Activated T-cell treated with anti-CD3 and anti-CD28 coated beads, Interleukin-2, amount 50 U/mL, for 4 hours (primary cell): ENCODE measurements around the gene MMP15. TPM values are rescaled to one million over a fixed set of nuclear protein-coding genes. Genes with fewer than 3 reads are reported as not detected.

ENCODE experiments used
- ATAC-seq, 2 donors: fragments of 200-7000 bp; cut with Tn5 transposase; one replicate each; pipeline ENCODE4 v1.10.0; 2021
- DNase-seq: peaks from one replicate; pipeline ENCODE4 v3.0.0-alpha.2; 2020
- H3K27me3 Mint-ChIP-seq: one replicate; pipeline ENCODE4 v1.8.0; 2021; ENCODE audit warnings: low read depth, mixed read lengths
- H3K36me3 Mint-ChIP-seq: one replicate; pipeline ENCODE4 v1.8.0; 2022; ENCODE audit warnings: mixed read lengths; ENCODE audit not compliant: insufficient read depth
- H3K4me1 Mint-ChIP-seq: one replicate; pipeline ENCODE4 v1.8.0; 2021; ENCODE audit warnings: low read depth, mixed read lengths
- H3K4me3 Mint-ChIP-seq: one replicate; pipeline ENCODE4 v1.8.0; 2021; ENCODE audit warnings: mild to moderate bottlenecking, moderate library complexity, mixed read lengths
- H3K9me3 Mint-ChIP-seq: one replicate; pipeline ENCODE4 v1.8.0; 2021; ENCODE audit warnings: mixed read lengths
- total RNA-seq, 3 donors: library from RNA; stranded (reverse); gene quantifications; one replicate each; pipeline ENCODE4 v1.2.1, GENCODE V29; 2021

The MMP15 gene
- total RNA-seq, 3 donors from 2014 or later = 0.76 to 1.0 (median 0.95) TPM

GRCh38 chr16:58031016-58031800 lies 5.7 kb downstream of the MMP15 start:
- ATAC-seq (no peak), DNase-seq (no peak)
- Mint-ChIP-seq H3K27me3 (peaks cover 10% of the 10 kb centered on the region), H3K4me1 (no peaks in the 10 kb centered on the region), H3K9me3 (no peaks in the 10 kb centered on the region), H3K4me3 (no peak overlapping the region), H3K36me3 (no peaks in the 10 kb centered on the region)

GRCh38 chr16:58032710-58033293 lies 7.2 kb downstream of the MMP15 start:
- DNase-seq = no peak
- Mint-ChIP-seq H3K4me1 (no peaks in the 10 kb centered on the region), H3K27me3 (peaks cover 10% of the 10 kb centered on the region), H3K4me3 (no peak overlapping the region), H3K9me3 (no peaks in the 10 kb centered on the region), H3K36me3 (no peaks in the 10 kb centered on the region)
- ATAC-seq = no peak

GRCh38 chr16:58034128-58034685 lies 8.7 kb downstream of the MMP15 start:
- DNase-seq (no peak), ATAC-seq (no peak)
- H3K36me3 Mint-ChIP-seq = no peaks in the 10 kb centered on the region
- no peaks in the 10 kb centered on the region for H3K4me1 Mint-ChIP-seq
- H3K9me3 Mint-ChIP-seq = no peaks in the 10 kb centered on the region
- peaks cover 3% of the 10 kb centered on the region for H3K27me3 Mint-ChIP-seq
- no peak overlapping the region for H3K4me3 Mint-ChIP-seq

- DNase-seq = no peak
- H3K36me3 Mint-ChIP-seq = no peaks in the 10 kb centered on the region
- no peak for ATAC-seq
Measured at GRCh38 chr16:58034774-58035173, 9.2 kb downstream of the MMP15 start.

GRCh38 chr16:58035356-58036170 lies 10.0 kb downstream of the MMP15 start:
- ATAC-seq (no peak), DNase-seq (no peak)
- Mint-ChIP-seq H3K4me3 (no peak overlapping the region), H3K36me3 (no peaks in the 10 kb centered on the region), H3K27me3 (no peaks in the 10 kb centered on the region), H3K9me3 (no peaks in the 10 kb centered on the region), H3K4me1 (no peaks in the 10 kb centered on the region)

More at GRCh38 chr16:58034774-58035173, 9.2 kb downstream of the MMP15 start:
- Mint-ChIP-seq H3K9me3 (no peaks in the 10 kb centered on the region), H3K4me1 (no peaks in the 10 kb centered on the region), H3K4me3 (no peak overlapping the region), H3K27me3 (no peaks in the 10 kb centered on the region)

- H3K9me3 Mint-ChIP-seq = no peaks in the 10 kb centered on the region
- no peaks in the 10 kb centered on the region for H3K27me3 Mint-ChIP-seq
- H3K4me3 Mint-ChIP-seq = no peak overlapping the region
- ATAC-seq = no peak
- H3K4me1 Mint-ChIP-seq = no peaks in the 10 kb centered on the region
- no peaks in the 10 kb centered on the region for H3K36me3 Mint-ChIP-seq
- DNase-seq = no peak
Measured at GRCh38 chr16:58036943-58037342, 11.4 kb downstream of the MMP15 start.

- H3K4me3 Mint-ChIP-seq = no peak overlapping the region
- ATAC-seq (no peak), DNase-seq (no peak)
- no peaks in the 10 kb centered on the region for H3K9me3 Mint-ChIP-seq
- H3K27me3 Mint-ChIP-seq = no peaks in the 10 kb centered on the region
- H3K4me1 Mint-ChIP-seq = no peaks in the 10 kb centered on the region
- no peaks in the 10 kb centered on the region for H3K36me3 Mint-ChIP-seq
Measured at GRCh38 chr16:58037365-58038057, 12.0 kb downstream of the MMP15 start.

- Mint-ChIP-seq H3K9me3 (no peaks in the 10 kb centered on the region), H3K27me3 (no peaks in the 10 kb centered on the region), H3K4me3 (no peak overlapping the region), H3K36me3 (no peaks in the 10 kb centered on the region), H3K4me1 (no peaks in the 10 kb centered on the region)
- no peak for ATAC-seq
- no peak for DNase-seq
Measured at GRCh38 chr16:58038219-58038641, 12.7 kb downstream of the MMP15 start.

GRCh38 chr16:58039829-58040495 lies 14.4 kb downstream of the MMP15 start:
- H3K4me1 Mint-ChIP-seq = no peaks in the 10 kb centered on the region
- ATAC-seq (no peak), DNase-seq (no peak)
- no peak overlapping the region for H3K4me3 Mint-ChIP-seq
- no peaks in the 10 kb centered on the region for H3K9me3 Mint-ChIP-seq
- no peaks in the 10 kb centered on the region for H3K27me3 Mint-ChIP-seq
- H3K36me3 Mint-ChIP-seq = no peaks in the 10 kb centered on the region

GRCh38 chr16:58040496-58040846 lies 14.9 kb downstream of the MMP15 start:
- H3K36me3 Mint-ChIP-seq = no peaks in the 10 kb centered on the region
- DNase-seq (no peak), ATAC-seq (no peak)
- no peaks in the 10 kb centered on the region for H3K4me1 Mint-ChIP-seq
- no peaks in the 10 kb centered on the region for H3K27me3 Mint-ChIP-seq
- no peak overlapping the region for H3K4me3 Mint-ChIP-seq
- no peaks in the 10 kb centered on the region for H3K9me3 Mint-ChIP-seq

- no peaks in the 10 kb centered on the region for H3K9me3 Mint-ChIP-seq
- H3K4me1 Mint-ChIP-seq = no peaks in the 10 kb centered on the region
- no peak for DNase-seq
- no peaks in the 10 kb centered on the region for H3K36me3 Mint-ChIP-seq
- ATAC-seq = no peak
- no peaks in the 10 kb centered on the region for H3K27me3 Mint-ChIP-seq
- H3K4me3 Mint-ChIP-seq = no peak overlapping the region
Measured at GRCh38 chr16:58040945-58041627, 15.5 kb downstream of the MMP15 start.

- no peak for DNase-seq
- no peaks in the 10 kb centered on the region for H3K9me3 Mint-ChIP-seq
- no peaks in the 10 kb centered on the region for H3K36me3 Mint-ChIP-seq
- H3K27me3 Mint-ChIP-seq = no peaks in the 10 kb centered on the region
- no peak overlapping the region for H3K4me3 Mint-ChIP-seq
- no peak for ATAC-seq
- H3K4me1 Mint-ChIP-seq = no peaks in the 10 kb centered on the region
Measured at GRCh38 chr16:58041628-58041955, 16.0 kb downstream of the MMP15 start.
